ENCODE data around the gene USP35.

Gene USP35

GRCh38 chr11:78241475-78241874, 52.8 kb downstream of the USP35 start:
- DNase-seq, result no peak

- no peak for DNase-seq
Measured at GRCh38 chr11:78244080-78244479, 55.4 kb downstream of the USP35 start.

- no peak for DNase-seq
Measured at GRCh38 chr11:78244546-78245255, 56.0 kb downstream of the USP35 start.

- no peak for DNase-seq
Measured at GRCh38 chr11:78248191-78248590, 59.5 kb downstream of the USP35 start.

- no peak for DNase-seq
Measured at GRCh38 chr11:78248903-78249302, 60.2 kb downstream of the USP35 start.

GRCh38 chr11:78250099-78250498, 61.4 kb downstream of the USP35 start:
- no peak for DNase-seq

DNA sequence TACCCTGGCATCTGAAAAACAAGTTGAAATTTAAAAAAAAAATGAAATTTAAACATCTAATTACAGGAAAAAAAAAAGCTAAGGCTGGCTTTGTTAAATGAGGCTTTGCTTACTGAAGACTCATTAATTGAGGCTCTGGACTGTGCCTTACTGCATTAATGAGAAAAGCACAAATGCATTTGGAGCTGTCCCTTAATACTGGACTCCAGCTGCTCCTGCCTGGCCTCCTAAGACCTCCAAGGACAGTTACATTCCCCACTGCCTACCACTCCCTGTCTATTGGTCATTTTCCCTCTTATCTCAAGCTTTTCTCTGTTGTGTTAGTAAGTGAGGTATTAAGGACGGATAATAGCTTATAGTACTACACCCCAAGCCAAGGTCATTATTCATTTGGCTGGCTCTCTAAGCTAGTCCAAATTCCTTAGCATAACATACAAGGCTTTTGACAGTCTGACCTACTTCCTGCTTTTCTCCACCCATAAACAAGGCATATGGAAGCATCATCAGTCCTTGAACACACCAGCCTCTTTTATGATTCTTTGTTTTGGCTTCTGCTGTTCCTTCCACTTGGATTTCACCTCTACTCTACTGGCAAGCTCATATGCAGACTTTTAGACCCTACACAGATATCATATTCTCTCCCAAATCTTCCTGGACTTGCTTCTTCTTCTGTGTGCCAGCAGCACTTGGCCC, 62.5 kb downstream of the USP35 start:
- no peak for DNase-seq

DNA sequence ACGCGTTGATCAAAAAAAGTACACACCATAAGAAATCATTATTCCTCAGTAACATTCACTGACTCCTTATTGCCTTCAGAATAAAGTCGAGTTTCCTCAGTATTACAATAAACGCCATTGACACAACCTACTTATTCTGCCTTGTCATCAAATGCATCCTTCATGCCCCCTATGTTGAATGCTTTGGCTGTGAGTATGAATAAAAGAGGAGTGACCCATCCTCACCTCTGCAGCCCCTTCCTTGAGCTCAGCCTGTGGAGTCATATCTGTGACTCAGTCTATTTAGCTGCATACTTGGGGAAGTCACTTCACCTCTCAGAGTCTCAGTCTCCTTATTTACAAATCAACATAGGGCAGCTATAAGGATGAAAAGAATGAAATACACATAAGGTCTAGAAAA, 65.1 kb downstream of the USP35 start:
- no peak for DNase-seq

DNA sequence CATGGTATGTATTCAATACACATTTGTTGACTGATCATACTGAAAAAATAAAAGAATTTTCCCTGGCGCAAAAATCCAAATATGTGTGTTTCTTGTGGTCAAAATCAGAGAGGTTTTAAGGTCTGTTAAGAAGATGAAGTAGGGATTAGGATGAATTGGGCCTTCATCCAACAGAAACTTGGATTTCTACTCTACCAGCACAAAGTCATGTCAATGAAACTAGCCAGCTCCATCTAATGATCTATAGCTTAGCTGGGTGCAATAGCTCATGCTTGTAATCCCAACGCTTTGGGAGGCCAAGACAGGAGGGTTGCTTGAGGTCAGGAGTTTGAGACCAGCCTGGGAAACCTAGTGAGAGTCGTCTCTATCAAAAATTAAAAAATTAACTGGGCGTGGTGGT, 65.5 kb downstream of the USP35 start:
- no peak for DNase-seq

DNA sequence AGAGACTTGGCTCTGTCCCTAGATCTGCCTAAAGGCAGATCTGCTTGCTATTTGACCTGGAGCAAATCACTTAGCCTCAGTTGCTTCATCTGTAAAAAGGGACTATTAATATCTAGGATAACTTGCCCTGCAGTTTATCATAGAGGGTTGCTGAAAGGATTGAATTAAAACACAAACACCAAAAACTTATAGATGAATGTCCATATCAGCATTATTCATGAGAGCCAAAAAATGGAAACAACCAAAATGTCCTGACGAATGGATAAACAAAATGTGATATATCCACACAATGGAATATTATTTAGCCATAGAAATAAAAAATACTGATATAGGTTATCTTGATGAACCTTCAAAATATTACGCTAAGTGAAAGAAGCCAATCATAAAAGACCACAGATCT, 67.2 kb downstream of the USP35 start:
- DNase-seq, result no peak

GRCh38 chr11:78256962-78257361, 68.2 kb downstream of the USP35 start:
- DNase-seq, result no peak

- DNase-seq, result no peak
Measured at GRCh38 chr11:78257654-78258053, 68.9 kb downstream of the USP35 start.

DNA sequence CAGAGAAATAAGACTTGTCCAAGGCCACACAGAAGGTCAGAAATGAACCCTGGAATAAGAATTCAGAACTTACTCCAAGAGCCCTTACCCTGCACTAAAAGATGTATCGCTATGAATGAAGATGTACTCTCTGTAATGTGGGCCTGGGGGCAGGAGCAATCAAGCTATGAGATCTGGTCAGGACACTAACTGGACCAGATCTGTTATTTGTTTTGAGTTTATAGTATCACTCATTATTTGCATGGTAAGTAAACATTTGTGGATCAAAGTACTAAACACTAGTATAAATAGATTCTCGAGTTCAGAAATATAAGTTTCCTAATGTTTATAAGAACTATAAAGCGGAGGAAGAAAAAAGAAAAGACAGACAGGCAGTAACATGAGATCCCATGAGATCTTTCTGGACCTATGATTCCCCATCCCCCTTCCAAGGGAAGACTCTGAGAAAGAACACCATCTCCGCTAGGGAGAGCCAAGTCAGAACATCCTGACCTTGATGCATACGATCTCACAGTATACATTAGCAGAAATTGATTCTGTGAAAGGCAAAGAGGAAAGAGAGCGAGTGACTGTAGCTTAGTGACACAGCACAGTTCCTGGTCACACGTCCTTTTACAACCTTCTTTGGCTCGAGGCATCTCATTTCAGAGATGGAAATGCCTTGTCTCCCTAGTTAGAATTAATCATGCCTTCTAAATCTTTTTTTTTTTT, 71.2 kb downstream of the USP35 start:
- DNase-seq, result no peak

DNA sequence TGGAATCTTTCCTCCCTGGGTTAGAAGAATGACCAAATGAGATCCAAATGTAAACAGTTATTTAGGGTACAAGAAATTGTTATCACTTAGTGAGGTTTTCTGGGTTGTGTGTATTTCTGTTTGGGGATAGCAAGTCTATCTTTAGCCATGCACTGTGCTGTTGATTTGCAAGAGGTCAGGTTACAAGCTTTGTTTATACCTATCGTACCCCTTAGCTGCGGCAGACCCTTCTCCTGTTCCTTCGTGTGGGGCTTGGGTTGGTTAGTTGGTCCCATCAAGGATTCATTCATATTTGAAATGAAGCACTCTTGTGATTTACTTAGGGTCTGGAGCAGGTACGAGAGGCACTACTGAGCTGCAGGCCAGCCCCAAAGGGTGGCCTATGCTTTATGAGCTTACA, 72.6 kb downstream of the USP35 start:
- DNase-seq, result no peak

DNA sequence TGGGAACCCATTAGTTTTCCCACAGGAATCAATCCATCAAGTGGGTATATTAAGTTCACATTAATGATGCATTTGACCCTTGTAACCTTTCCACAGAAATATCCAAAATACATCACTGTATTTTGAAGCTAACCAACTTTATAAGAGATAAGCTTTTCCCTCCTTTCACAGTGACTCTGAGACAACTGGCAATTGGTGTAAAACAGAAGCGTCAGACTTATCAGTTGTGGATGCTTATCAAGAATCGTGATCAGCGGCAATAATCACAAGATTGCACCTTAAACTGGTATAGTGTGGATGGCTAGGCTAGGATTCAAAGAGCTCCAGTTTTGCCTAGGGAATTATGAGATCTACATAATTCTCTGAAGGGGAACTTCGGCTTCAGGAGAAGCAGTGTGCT, 73.1 kb downstream of the USP35 start:
- DNase-seq, result no peak

GRCh38 chr11:78262238-78262637, 73.5 kb downstream of the USP35 start:
- DNase-seq, result no peak

GRCh38 chr11:78262691-78263090, 74.0 kb downstream of the USP35 start:
- DNase-seq, result no peak
